NCI-H510A treated with DMSO at 0.1 percent for 48 hours (cell line): ENCODE data around the gene TMTC2.
"Not testable (repeated sequence)": the region's sequence is repeated elsewhere in the genome, so short reads cannot be mapped to it uniquely, and the experiment has no call there.

Experiments
- DNase-seq: peaks from one replicate; lab custom pipeline; 2025; lab: John Stamatoyannopoulos, UW

The TMTC2 gene

DNA sequence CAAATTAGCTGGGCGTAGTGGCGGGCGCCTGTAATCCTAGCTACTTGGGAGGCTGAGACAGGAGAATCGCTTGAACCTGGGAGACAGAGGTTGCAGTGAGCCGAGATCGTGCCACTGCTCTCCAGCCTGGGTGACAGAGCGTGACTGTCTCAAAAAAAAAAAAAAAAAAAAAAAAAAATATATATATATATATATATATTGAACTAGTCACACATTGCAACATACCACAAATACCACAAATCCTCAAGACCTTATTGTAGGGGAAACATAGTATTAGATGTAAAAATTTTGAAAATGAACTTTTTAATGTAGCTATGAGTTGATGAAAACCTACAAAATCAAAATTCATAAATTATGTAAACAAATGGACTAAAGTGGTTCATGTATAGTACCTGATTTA is 158.4 kb downstream of the TMTC2 start:
- not testable (repeated sequence) for DNase-seq

DNA sequence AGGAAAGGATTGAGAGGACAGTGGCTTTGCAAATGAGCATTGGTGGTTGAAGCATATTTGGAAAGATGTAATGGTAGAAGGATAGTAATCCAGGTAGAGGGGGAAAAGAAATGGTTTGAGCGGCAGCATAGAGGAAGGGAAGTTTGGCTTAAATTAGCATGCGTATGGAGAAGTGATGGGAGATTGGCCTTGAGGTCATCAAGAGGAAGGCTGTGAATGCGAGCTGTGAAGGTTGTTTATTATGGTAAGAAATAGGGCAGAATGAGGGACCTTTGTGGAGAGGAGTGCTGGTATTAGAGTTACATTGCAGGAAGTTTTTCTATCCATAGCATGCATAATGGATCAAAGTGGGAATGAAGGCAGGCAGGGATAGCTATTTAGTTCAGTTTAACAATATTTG is 162.1 kb downstream of the TMTC2 start:
- DNase-seq, result no peak

DNA sequence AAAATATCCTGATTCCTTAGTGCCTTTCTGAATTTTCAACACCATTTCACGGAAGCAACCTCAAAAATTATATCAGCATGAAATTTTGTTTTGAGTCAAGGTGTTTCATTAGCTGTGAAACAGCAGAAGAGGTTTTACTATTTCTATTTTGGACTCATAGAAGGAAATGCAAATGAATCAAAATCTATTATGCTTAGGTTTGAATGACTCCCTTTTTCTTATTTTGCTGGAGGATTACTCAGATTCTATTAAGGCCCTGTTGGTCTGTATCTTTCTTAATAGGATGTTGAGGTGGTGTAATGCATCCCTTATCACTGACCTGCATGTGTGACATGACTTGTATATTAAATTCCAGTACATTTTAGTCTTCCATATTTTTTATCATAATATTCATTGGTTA is 165.8 kb downstream of the TMTC2 start:
- DNase-seq, result no peak

DNA sequence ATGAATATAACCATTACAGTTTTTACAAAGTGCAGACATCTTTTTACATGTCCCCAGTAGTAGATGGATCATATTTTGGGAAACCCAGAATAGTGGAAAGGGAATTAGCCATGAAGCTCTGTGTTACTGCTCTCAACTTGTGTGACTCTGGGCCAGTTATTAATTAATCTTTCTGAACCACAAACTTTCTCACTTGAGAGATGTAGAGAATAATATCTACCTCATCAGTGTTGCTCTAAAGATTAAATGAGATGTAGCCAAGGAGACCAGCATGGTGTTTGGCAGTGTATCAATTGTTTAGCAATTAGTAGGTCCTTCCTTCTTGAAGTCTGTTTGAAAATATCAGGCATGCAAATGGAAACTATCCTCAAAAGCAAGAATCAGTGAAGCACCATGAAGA is 169.2 kb downstream of the TMTC2 start:
- DNase-seq, result no peak

DNA sequence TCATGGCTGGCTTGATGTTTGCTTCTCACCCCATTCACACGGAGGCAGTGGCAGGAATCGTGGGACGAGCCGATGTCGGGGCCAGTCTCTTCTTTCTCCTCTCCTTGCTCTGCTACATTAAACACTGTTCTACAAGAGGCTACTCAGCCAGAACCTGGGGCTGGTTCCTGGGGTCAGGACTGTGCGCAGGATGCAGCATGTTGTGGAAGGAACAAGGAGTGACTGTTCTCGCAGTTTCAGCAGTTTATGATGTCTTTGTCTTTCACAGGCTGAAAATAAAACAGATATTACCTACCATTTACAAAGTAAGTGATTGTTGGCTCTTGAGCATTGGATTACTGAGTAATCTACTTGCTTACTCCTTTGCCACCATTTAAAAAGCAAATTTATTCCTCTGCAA is 170.6 kb downstream of the TMTC2 start:
- no peak for DNase-seq

DNA sequence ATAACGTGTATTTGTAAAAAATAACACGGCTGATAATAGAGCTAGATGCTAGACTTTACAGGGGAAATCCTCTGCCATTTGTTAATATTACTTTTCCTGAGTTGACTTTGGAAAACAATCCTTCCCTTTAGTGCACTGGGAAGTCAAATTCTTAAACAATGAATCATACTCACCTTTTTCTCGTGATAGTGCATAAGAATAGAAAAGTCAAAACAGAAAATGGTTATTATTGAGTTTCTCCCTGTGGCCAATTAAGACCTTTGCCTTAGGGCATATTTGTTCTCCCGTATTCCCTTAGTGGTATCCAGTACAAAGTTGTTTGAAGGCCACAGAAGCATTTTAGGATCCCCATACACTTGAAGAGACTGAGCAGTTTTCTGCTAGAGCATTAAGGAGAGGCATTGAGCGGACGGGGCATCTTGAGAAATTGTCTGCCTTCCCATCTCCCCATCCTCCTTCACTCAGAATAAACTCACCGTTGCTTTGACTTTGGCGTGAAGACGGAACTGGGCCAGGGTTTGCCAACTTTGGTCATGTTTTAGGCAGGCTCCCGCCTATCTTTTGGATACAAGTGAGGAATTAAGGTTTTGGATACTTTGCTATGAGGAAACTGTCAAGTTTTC is 171.3 kb downstream of the TMTC2 start:
- DNase-seq, result no peak

DNA sequence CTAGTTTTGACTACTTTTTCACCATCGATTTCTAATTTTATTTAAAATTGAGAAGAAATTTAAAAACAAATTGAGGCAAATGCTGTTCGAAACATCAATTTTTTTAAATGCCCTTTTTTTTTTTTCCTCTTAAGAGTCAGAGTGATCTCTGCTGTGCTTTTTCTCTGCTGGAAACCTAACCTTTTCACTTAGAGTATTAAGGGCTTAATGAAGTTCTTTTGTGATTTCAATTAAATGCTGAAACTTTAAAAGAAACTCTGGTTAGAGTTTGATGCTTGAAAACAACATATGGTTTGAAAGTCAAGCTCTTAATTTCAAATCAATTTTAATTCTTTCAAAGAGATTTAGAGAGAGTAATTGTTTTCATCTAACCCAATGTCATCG is 171.8 kb downstream of the TMTC2 start:
- DNase-seq, result no peak

DNA sequence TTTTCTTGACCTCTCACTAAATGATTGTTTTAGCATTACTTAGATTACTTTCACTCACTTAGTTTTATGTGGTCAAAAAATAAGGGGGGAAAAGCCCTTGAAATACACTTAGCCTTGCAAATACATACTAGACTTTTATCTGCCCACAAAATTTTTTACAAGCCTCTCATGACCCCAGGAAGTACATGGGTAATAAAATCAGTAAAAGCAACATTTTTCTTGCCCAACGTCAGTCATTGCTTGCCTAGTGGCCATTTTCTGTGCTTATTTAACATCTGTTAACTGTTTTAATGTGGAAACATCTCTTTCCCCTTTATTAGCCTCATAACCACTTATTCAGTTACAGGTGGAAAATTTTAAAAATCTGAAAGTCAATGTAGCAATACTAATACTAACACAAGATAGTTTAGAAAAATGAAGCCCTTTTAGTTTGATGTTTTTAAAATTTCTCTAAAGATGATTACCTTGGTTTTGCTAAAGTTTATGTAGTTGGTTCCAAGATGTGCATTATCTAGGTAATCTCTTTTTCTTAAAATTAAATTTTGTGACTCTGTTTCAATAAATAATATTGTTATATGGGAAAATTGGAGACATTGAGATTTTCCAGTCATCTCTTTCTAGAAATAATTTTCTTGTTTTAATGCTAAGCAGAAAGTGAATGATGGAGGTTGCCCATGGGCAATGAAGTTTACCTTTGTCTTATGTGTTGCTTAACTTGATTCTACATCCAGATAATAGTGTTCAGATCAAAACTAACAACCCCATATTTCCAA is 175.5 kb downstream of the TMTC2 start:
- no peak for DNase-seq

DNA sequence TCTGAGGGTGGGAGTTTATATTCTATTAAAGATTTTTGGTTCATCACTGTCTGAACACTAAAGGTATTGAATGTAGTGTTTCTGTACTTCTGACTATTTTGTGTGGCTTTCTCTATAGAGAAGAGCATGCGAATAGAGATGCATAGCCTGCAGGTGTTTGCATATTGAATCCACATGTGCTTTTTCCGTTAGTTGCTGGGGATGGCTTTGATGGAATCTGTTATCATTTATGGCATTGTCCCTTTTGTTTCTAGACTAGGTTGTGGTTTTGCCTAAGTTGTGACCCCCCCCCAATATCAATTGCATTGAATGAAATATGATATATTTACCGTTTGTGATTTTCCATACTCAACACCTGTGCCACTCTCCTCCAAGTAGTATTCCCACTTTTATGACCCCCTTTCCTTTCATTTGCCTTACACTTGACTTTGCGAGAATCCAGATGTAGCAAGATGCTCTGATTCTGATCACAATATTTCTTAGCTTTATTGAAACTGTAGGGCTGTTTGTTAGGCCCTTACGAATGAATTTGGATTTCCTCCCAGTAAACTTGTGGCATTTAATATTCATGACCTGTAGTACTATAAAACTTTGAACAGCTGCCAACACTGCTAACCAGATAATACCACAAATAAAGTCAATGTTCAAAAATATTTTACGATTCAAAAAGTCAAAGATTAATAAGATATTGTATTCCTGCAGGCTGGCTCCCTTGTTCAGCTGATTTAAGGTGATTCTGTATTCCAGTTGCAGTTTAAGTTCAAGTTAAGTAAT is 176.4 kb downstream of the TMTC2 start:
- no peak for DNase-seq

DNA sequence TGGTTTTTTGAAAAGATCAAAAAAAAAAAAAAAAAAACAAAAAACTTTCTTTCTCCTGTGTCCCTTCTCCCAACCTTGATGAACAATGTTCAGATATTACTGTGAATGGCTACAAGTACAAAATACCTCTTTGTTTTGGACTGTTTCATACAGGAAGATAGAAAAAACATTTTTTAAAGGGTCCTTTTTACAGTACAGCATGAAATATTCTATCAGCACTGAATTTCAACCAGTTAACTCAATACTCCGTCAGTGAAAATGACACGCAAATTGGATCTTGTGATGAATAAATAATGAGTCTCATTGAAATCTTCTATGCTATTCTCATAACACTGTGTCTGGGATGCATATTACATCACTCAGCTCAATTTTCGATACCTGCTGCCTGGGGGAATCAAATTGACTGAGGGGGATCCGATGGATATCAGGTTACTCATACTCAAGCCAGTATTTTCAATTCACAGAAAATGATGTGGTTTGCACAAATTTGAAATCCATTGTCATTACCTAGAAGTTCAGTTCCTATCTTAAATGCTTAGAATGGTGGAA is 179.6 kb downstream of the TMTC2 start:
- DNase-seq, result no peak

DNA sequence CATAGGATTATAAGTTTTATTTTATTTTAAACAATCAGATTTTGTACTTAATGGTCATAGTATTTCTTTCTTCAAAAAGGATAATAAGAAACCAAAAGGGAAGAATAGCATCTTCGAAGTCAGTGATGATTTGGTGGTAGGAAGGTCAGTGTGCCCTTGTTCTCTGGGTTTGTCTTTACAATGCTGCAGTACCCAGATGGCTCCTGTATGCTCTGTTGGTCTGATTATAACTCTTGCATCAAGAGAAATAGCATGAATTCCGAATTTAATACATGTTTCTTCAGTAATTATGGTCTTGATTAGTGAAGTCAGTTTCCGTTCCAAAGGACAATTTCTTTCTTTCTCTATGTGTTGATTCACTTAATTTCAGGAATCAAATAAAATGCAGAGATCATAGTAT is 180.2 kb downstream of the TMTC2 start:
- no peak for DNase-seq

DNA sequence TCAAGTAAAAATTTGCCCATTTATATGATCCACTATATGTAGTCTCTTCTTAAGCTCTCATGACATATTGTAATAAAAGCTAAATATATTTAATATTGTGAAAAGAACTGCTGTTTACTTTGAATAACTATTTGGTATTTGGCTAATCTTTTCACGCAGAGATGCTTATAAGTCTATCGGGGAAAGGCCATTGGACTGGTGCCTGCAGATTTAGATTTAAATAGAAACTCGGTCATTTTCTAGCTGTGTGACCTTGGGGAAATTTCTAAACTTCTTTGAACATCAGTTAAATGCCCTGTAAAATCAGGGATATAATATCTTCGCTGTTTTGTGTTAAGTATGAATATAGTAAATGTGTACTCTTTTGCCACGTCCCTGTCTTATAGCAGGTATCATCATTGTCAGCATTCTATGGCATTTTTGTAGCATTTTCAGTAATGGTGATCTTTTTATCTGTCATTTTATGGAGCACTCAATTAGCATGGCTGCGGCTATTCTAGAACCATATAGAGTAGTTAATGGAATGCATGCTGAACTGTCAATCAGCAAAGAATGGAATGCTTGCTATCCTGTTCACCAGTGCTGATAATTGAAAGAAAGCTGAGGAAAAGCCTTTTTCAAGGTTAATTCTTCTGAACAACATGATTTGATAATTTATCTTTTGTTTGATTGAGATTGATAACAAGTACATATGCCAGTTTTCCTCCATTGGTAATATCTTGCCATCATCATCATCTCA is 181.2 kb downstream of the TMTC2 start:
- no peak for DNase-seq

DNA sequence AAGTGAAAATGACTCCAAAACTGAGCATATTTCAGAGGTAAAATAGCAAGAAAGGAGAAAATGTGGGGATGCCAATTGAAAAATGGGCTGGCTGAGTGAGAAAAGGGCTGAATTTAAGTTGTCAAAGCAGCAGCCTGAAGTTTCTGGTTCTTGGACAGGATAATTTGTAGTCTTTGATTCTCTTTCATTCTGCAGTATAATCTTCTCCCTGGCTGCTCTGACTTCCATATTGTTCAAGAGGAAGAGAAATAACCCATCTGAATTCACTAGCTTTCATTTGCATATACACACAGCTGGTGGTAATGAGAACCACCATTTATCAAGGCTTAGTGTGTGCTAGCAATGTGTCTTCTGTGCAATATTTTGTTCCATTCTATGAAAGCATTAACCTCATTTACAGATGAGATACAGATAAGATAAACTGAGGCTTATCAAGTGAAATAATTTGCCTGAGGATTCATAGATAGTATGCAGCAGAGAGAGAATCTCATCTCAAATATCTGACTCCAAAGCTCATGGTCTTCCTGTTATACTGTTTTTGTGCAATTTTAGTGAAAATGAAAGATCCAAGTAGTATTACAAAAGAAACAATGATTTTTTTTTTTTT is 184.2 kb downstream of the TMTC2 start:
- no peak for DNase-seq

DNA sequence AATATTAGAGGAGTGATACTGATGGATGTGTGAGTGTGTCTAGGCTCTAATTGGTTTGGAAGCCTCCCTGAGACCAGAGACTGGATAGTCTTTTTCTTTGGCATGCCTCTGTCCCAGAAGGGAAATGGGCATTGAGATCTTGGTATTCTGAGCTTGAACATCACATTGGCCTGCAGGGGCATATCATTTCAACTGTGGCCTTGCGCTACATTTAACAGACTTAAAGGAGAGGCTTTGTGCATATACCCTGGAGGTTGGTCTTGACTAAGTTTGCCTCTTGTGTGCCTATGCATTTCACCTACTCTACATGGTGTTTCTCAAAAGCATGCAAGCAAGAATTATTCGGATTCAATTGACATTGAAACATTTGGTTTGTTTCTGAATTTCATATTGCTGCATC is 185.4 kb downstream of the TMTC2 start:
- DNase-seq, result no peak

DNA sequence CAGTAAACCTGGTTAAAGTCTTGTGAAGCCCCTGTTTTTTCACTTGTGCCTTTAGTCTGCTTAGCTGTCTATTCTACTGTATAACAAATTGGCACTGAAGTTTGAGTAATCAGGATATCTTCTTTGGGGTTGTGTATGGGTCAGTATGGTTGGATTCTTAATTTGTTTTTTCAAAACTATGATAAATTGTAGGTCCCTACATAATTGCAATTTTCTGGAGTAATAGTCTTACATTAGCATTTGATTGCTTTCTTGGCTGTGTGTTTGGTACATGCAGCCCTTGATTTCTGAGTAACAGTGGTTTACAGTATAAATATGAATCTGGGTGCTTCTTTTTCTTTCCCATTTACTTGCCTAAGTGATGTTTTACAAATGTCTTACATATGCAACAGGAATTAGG is 186.6 kb downstream of the TMTC2 start:
- DNase-seq, result no peak

DNA sequence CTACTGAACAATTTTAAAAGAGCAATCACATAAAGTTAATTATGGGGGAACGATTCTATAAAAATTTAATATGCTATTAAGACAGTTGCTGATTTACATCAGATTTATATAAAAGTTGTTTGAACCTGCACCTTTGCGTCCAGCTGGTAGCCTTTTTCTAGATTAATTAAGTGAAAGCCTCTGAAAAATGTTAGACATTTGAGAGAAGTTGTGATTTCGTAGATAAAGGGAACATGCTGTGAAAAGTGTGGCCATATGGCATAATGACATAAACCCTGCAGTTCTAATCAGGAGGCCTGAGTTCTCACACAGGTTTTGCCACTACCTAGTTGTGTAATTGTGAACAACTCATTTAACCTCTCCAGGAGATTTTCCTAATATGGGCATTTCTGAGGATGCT is 187.2 kb downstream of the TMTC2 start:
- no peak for DNase-seq

DNA sequence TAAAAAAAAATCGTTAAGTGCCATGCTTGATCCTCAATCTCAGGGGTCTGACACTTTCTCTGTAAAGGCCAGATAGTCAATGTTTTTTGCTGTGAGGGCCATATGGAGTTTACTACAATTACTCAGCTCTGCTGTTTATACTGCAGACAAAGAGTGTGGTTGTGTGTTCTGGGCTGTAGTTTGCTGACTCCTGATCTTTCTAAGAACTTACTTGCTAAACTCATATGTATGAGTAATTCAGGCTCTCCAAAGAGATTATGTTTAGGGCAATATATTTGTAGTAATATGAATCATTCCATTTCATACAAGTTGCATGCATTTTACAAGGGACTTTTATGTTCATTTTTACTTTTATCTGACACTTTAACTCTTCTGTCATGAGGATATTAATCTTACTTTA is 188.2 kb downstream of the TMTC2 start:
- DNase-seq, result no peak

DNA sequence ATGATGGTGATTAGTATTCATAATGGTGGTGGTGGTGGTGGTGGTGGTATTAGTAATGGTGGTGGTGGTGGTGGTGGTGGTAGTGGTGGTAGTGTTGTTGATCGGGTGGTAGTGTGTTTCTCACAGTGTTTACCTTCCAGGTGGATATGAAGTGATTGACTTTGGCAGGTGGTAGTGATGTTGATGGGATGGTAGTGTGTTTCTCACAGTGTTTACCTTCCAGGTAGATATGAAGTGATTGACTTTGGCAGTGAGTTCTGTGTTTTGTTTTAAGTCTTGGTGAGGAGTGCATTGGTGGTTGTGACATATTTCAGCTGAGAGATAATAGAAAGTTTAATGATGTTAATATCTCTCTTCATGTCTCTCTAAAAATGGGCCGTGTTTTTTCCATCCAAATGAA is 189.4 kb downstream of the TMTC2 start:
- DNase-seq, result peak; percentile 37

DNA sequence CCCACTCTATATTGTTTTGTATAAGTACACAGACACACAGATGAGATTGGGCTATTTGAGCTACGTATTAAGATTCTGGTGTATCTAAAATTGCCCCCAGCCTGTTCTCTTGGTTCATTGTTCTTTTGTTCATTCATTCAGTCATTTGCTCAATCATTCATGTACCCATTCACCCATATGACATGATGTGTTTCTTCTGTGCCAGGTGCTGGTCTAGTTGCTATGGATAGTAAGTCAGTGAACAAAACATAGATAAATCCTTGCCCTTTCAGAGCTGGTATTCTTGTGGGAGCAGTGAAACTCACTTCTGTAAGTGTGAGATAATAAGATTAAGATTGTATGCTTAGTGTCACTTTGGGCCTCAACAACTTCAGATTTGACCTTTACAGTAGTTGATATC is 191.3 kb downstream of the TMTC2 start:
- no peak for DNase-seq

DNA sequence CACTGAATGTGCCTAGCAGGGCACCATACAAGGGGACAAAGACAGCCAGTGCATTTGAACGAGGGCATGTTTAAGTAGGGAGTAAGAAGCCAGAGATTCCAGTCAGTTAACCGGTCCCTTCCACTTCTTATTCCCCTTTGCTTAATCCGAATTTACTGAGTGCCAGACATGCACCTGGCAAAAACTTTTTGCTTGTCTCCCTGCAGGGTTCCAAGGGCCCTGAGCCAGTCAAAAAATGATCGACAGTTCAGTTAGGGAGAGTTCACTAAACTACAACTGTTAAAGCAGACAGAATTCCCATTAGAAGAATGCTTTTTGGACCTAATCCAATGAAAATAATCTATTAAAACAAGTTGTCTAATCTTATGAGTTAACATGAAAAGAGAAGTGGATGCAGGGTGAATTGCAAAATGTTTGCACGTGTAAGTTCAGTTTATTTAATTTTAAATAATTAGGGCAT is 193.8 kb downstream of the TMTC2 start:
- DNase-seq, result no peak
